SH-SY5Y (cell line): Measurements from ENCODE around the gene POU6F1.

Source experiments
- GATA2 ChIP-seq: IDR thresholded peaks from 2 replicates; pipeline ENCODE4 v1.6.1; 2011; ENCODE audit warnings: mild to moderate bottlenecking, low read depth, low read length
- GATA3 ChIP-seq: IDR thresholded peaks from 2 replicates; pipeline ENCODE4 v1.6.1; 2011; ENCODE audit warnings: low read depth, mild to moderate bottlenecking, low read length, moderate library complexity

DNA sequence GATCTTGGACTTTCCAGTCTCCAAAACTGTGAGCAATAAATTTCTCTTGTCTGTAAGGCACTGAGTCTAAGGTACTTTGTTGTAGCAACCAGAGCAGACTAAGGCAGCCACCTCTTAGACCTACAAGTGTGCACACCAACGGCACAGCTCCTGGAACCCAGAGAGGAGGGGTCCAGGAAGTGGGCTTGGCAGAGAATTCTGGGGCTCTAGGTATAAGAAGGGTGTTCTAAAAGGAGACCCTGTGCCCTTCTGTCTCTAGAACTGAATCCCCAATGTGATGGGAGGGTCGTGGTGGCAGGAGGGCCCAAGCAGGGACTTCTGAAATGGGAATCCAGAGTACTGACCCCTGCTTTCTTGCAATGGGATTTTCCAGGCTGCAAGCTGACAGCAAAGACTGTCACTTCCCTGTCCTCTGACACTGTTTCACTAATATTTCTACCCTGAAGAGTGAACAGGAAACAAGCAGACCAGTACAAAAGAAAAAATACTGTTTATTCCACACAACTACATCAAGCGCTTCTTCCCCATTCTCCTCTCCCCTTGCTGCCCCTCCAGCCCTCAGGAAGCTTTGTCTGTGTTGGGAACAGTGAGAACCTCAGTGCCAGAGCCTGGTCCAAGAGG is 31.3 kb downstream of the POU6F1 start:
- TF ChIP-seq GATA2 (no peak), GATA3 (no peak)
